Neural cell (in vitro differentiated cells): ENCODE measurements around the gene SV2C. TPM values are rescaled to one million over a fixed set of nuclear protein-coding genes. Genes with fewer than 3 reads are reported as not detected.

Source experiments
- H2AFZ ChIP-seq: fragments of 200-600, 300-800 bp; sonication (generic), shearing (Covaris generic); 2 replicates; pipeline ENCODE4 v1.6.0; 2014; ENCODE audit warnings: low read depth, mild to moderate bottlenecking, antibody characterized with exemption, low read length, moderate library complexity
- H3F3A ChIP-seq: fragments of 200-600 bp; shearing (Covaris generic); 2 replicates; pipeline ENCODE4 v1.6.1; 2016; ENCODE audit warnings: mild to moderate bottlenecking, moderate library complexity, mixed read lengths, antibody characterized with exemption, low read length; ENCODE audit not compliant: insufficient read depth, poor library complexity, severe bottlenecking
- H3K27ac ChIP-seq: fragments of 200-600, 300-800 bp; sonication (generic), shearing (Covaris generic); 2 replicates; pipeline ENCODE4 v1.5.1; 2014; ENCODE audit warnings: mild to moderate bottlenecking, low read length, moderate library complexity
- H3K27me3 ChIP-seq: fragments of 300-800, 200-600 bp; sonication (generic), shearing (Covaris generic); 2 replicates; pipeline ENCODE4 v1.6.0; 2014; ENCODE audit warnings: mild to moderate bottlenecking, low read depth, low read length, moderate library complexity; ENCODE audit not compliant: insufficient read depth
- H3K36me3 ChIP-seq: fragments of 300-800, 200-600 bp; sonication (generic), shearing (Covaris generic); 2 replicates; pipeline ENCODE4 v1.5.1; 2014; ENCODE audit warnings: mild to moderate bottlenecking, antibody characterized with exemption, low read length, moderate library complexity; ENCODE audit not compliant: insufficient read depth
- H3K4me2 ChIP-seq: fragments of 300-800, 200-600 bp; sonication (generic), shearing (Covaris generic); 2 replicates; pipeline ENCODE4 v1.6.0; 2014; ENCODE audit warnings: mild to moderate bottlenecking, low read length
- H3K4me3 ChIP-seq: fragments of 300-800, 200-600 bp; sonication (generic), shearing (Covaris generic); 2 replicates; pipeline ENCODE4 v1.5.1; 2014; ENCODE audit warnings: mild to moderate bottlenecking, low read length, moderate library complexity
- H3K79me2 ChIP-seq: fragments of 200-600 bp; shearing (Covaris generic); replicated peaks from 2 replicates; pipeline ENCODE4 v1.6.0; 2014; ENCODE audit warnings: mild to moderate bottlenecking, low read length, moderate library complexity; ENCODE audit not compliant: insufficient read depth
- H3K9ac ChIP-seq: fragments of 300-800, 200-600 bp; sonication (generic), shearing (Covaris generic); 2 replicates; pipeline ENCODE4 v1.6.1; 2016; ENCODE audit warnings: mild to moderate bottlenecking, low read length, mixed read lengths
- H3K9me2 ChIP-seq: fragments of 200-600 bp; shearing (Covaris generic); 2 replicates; pipeline ENCODE4 v1.6.1; 2016; ENCODE audit warnings: mild to moderate bottlenecking, low read length, mixed read lengths; ENCODE audit not compliant: insufficient read depth
- H3K9me3 ChIP-seq: fragments of 200-600, 300-800 bp; sonication (generic), shearing (Covaris generic); 2 replicates; pipeline ENCODE4 v1.6.1; 2016; ENCODE audit warnings: mild to moderate bottlenecking, mixed run types, low read length, moderate library complexity, mixed read lengths
- H4K20me1 ChIP-seq: fragments of 200-600 bp; shearing (Covaris generic); 2 replicates; pipeline ENCODE4 v1.6.1; 2016; ENCODE audit warnings: mild to moderate bottlenecking, mixed run types; ENCODE audit not compliant: insufficient read depth
- CTCF ChIP-seq: fragments of 450-650 bp; IDR thresholded peaks from 2 replicates; pipeline ENCODE4 v1.5.1; 2014; ENCODE audit warnings: antibody characterized with exemption, mild to moderate bottlenecking, moderate library complexity; ENCODE audit not compliant: poor library complexity, severe bottlenecking
- EP300 ChIP-seq: fragments of 450-650 bp; conservative IDR thresholded peaks from 2 replicates; pipeline ENCODE4 v1.6.1; 2014; ENCODE audit warnings: antibody characterized with exemption, mild to moderate bottlenecking, moderate library complexity; ENCODE audit not compliant: poor library complexity, severe bottlenecking
- EZH2 ChIP-seq: fragments of 200-600, 300-800 bp; shearing (Covaris generic), sonication (generic); IDR thresholded peaks from 2 replicates; pipeline ENCODE4 v1.6.1; 2014; ENCODE audit warnings: antibody characterized with exemption, low read length, borderline replicate concordance, mild to moderate bottlenecking; ENCODE audit not compliant: insufficient read depth, poor library complexity, severe bottlenecking
- MXI1 ChIP-seq: fragments of 450-650 bp; conservative IDR thresholded peaks from 2 replicates; pipeline ENCODE4 v1.6.1; 2014; ENCODE audit warnings: antibody characterized with exemption, mild to moderate bottlenecking; ENCODE audit not compliant: poor library complexity, severe bottlenecking
- POLR2AphosphoS5 ChIP-seq: IDR thresholded peaks from 2 replicates; pipeline ENCODE4 v1.6.1; 2012
- RAD21 ChIP-seq: fragments of 450-650 bp; conservative IDR thresholded peaks from 2 replicates; pipeline ENCODE4 v1.6.1; 2014; ENCODE audit warnings: antibody characterized with exemption, mild to moderate bottlenecking, moderate library complexity
- REST ChIP-seq: IDR thresholded peaks from 2 replicates; pipeline ENCODE4 v1.6.1; 2012; ENCODE audit warnings: borderline replicate concordance
- SMC3 ChIP-seq: fragments of 450-650 bp; conservative IDR thresholded peaks from 2 replicates; pipeline ENCODE4 v1.6.1; 2014; ENCODE audit warnings: antibody characterized with exemption, mild to moderate bottlenecking, moderate library complexity; ENCODE audit not compliant: poor library complexity
- TAF1 ChIP-seq: IDR thresholded peaks from 2 replicates; pipeline ENCODE4 v1.6.1; 2012; ENCODE audit warnings: low read depth
- polyA plus RNA-seq: library from polyadenylated mRNA; depleted of rRNA; stranded (reverse); fragments of >200 nt; gene quantifications from 2 replicates; pipeline ENCODE4 v1.2.3, GENCODE V29; 2014

The SV2C gene
- polyA plus RNA-seq, 1 donor from 2014 or later = 0.45 TPM

- H3F3A ChIP-seq = no peaks in the 10 kb centered on the region
- no peak for TF ChIP-seq POLR2AphosphoS5
- no peak for TF ChIP-seq CTCF
- TF ChIP-seq SMC3 = no peak
- TF ChIP-seq RAD21 = no peak
- no peak for TF ChIP-seq REST
- no peak for TF ChIP-seq TAF1
- no peak for TF ChIP-seq EP300
- TF ChIP-seq MXI1 = no peak
- no peak for TF ChIP-seq EZH2
- H3K9me2 ChIP-seq = no peaks in the 10 kb centered on the region
- H3K9me3 ChIP-seq = no peaks in the 10 kb centered on the region
- no peak overlapping the region for H3K4me2 ChIP-seq
- H2AFZ ChIP-seq = no peak overlapping the region
- H3K36me3 ChIP-seq = no peaks in the 10 kb centered on the region
- H3K9ac ChIP-seq = no peak overlapping the region
- no peak overlapping the region for H3K4me3 ChIP-seq
- no peaks in the 10 kb centered on the region for H3K79me2 ChIP-seq
- H3K27me3 ChIP-seq = no peaks in the 10 kb centered on the region
- no peaks in the 10 kb centered on the region for H4K20me1 ChIP-seq
- no peak overlapping the region for H3K27ac ChIP-seq
Measured at GRCh38 chr5:76249621-76250020, 166.4 kb downstream of the SV2C start.

GRCh38 chr5:76250463-76250862 is 167.3 kb downstream of the SV2C start:
- Histone ChIP-seq H2AFZ (no peak overlapping the region), H3K27ac (no peak overlapping the region), H3K9me3 (no peaks in the 10 kb centered on the region), H3F3A (no peaks in the 10 kb centered on the region), H3K4me3 (no peak overlapping the region), H3K9ac (no peak overlapping the region), H3K79me2 (no peaks in the 10 kb centered on the region), H3K36me3 (no peaks in the 10 kb centered on the region), H3K27me3 (no peaks in the 10 kb centered on the region), H3K9me2 (no peaks in the 10 kb centered on the region), H4K20me1 (no peaks in the 10 kb centered on the region), H3K4me2 (no peak overlapping the region)
- TF ChIP-seq CTCF (no peak), POLR2AphosphoS5 (no peak), EZH2 (no peak), SMC3 (no peak), MXI1 (no peak), TAF1 (no peak), RAD21 (no peak), EP300 (no peak), REST (no peak)
